SK-N-SH (cell line): ENCODE measurements around the gene GSTM1. TPM values are rescaled to one million over a fixed set of nuclear protein-coding genes. Genes with fewer than 3 reads are reported as not detected.

ENCODE experiments used
- CTCF ChIA-PET: fragments of 300-600, 350-600 bp; formaldehyde crosslinking; extraction: SDS; loops from one replicate; lab custom pipeline; 2021; lab: Yijun Ruan, JAX
- POLR2A ChIA-PET: fragments of 350-600 bp; sonication (Branson Sonifier 250); formaldehyde crosslinking; extraction: SDS; loops from one replicate; lab custom pipeline; 2020; ENCODE audit warnings: antibody characterized with exemption, inconsistent platforms; lab: Yijun Ruan, JAX
- DNase-seq: peaks from one replicate; pipeline ENCODE4 v3.0.0; 2012
- H2AFZ ChIP-seq: fragments of 200-600 bp; sonication (generic); 2 replicates; pipeline ENCODE4 v1.8.1; 2016; ENCODE audit warnings: antibody characterized with exemption, mild to moderate bottlenecking, low read depth
- H3F3A ChIP-seq: fragments of 200-600 bp; sonication (generic); replicated peaks from 2 replicates; pipeline ENCODE3; 2016; ENCODE audit warnings: antibody characterized with exemption, mild to moderate bottlenecking; ENCODE audit not compliant: insufficient read depth
- H3K27ac ChIP-seq, 2 experiments: fragments of 200-500 bp in 1 of 2; fragments of 200-600 bp in 1 of 2; sonication (Bioruptor generic) in 1 of 2; sonication (generic), shearing (Covaris generic) in 1 of 2; 2 replicates each; pipeline versions ENCODE4 v1.5.1 to v1.6.1; 2014 to 2016; ENCODE audit warnings: low read depth in 2 of 2, inconsistent platforms in 1 of 2, low read length in 1 of 2, mild to moderate bottlenecking in 1 of 2, mixed read lengths in 1 of 2
- H3K27me3 ChIP-seq: fragments of 200-600 bp; sonication (generic), shearing (Covaris generic); 2 replicates; pipeline ENCODE4 v1.6.1; 2016; ENCODE audit warnings: mixed run types; ENCODE audit not compliant: insufficient read depth
- H3K36me3 ChIP-seq, 2 experiments: fragments of 200-500 bp in 1 of 2; fragments of 200-600 bp in 1 of 2; sonication (Bioruptor generic) in 1 of 2; sonication (generic) in 1 of 2; replicated peaks in 1 of 2; 2 replicates each; pipeline versions ENCODE3 to v1.5.1; 2014 to 2016; ENCODE audit warnings: low read length in 1 of 2, mild to moderate bottlenecking in 1 of 2; ENCODE audit not compliant: insufficient read depth in 2 of 2, control insufficient read depth in 1 of 2
- H3K4me1 ChIP-seq, 2 experiments: fragments of 200-500 bp in 1 of 2; fragments of 200-600 bp in 1 of 2; sonication (Bioruptor generic) in 1 of 2; sonication (generic), shearing (Covaris generic) in 1 of 2; 2 replicates each; pipeline versions ENCODE4 v1.5.1 to v1.6.1; 2014 to 2016; ENCODE audit warnings: low read depth in 1 of 2, low read length in 1 of 2, mixed run types in 1 of 2; ENCODE audit not compliant: insufficient read depth in 2 of 2, control insufficient read depth in 1 of 2
- H3K4me2 ChIP-seq: fragments of 200-600 bp; sonication (generic), shearing (Covaris generic); 2 replicates; pipeline ENCODE4 v1.6.1; 2017; ENCODE audit warnings: mixed run types
- H3K4me3 ChIP-seq, 2 experiments: fragments of 200-500 bp in 1 of 2; fragments of 200-600 bp in 1 of 2; sonication (Bioruptor generic) in 1 of 2; sonication (generic), shearing (Covaris generic) in 1 of 2; 2 replicates each; pipeline versions ENCODE4 v1.5.1 to v1.8.1; 2014 to 2016; ENCODE audit warnings: low read depth in 2 of 2, inconsistent platforms in 1 of 2, low read length in 1 of 2, mild to moderate bottlenecking in 1 of 2, mixed read lengths in 1 of 2, moderate library complexity in 1 of 2
- H3K79me2 ChIP-seq: fragments of 200-600 bp; sonication (generic); 2 replicates; pipeline ENCODE4 v1.8.1; 2017; ENCODE audit warnings: mild to moderate bottlenecking; ENCODE audit not compliant: insufficient read depth
- H3K9ac ChIP-seq: fragments of 200-600 bp; sonication (generic); 2 replicates; pipeline ENCODE4 v1.6.1; 2017; ENCODE audit warnings: mixed run types
- H3K9me2 ChIP-seq: fragments of 200-600 bp; sonication (generic); 2 replicates; pipeline ENCODE4 v1.6.1; 2017; ENCODE audit warnings: mixed run types
- H3K9me3 ChIP-seq: fragments of 200-600 bp; sonication (generic); 2 replicates; pipeline ENCODE4 v1.6.1; 2017; ENCODE audit warnings: mixed run types, mild to moderate bottlenecking, moderate library complexity
- H4K20me1 ChIP-seq: fragments of 200-600 bp; sonication (generic); 2 replicates; pipeline ENCODE4 v1.6.1; 2017; ENCODE audit warnings: mild to moderate bottlenecking, mixed run types; ENCODE audit not compliant: insufficient read depth
- EP300 ChIP-seq, 2 experiments: IDR thresholded peaks; 2 replicates each; pipeline versions ENCODE4 v1.4.0 to v1.6.1; 2012; ENCODE audit warnings: borderline replicate concordance in 1 of 2, low read depth in 1 of 2, low read length in 1 of 2
- FOSL2 ChIP-seq: IDR thresholded peaks from 2 replicates; pipeline ENCODE4 v1.4.0; 2012; ENCODE audit warnings: low read depth, mild to moderate bottlenecking, moderate library complexity, borderline replicate concordance
- GATA2 ChIP-seq: sonication (generic); formaldehyde crosslinking; IDR thresholded peaks from 2 replicates; pipeline ENCODE4 v1.5.0; 2020; ENCODE audit warnings: mild to moderate bottlenecking, missing genetic modification reagents
- MAX ChIP-seq: IDR thresholded peaks from 2 replicates; pipeline ENCODE4 v1.4.0; 2012; ENCODE audit warnings: low read depth
- NFIC ChIP-seq: IDR thresholded peaks from 2 replicates; pipeline ENCODE4 v1.4.0; 2012; ENCODE audit warnings: borderline replicate concordance
- SIN3A ChIP-seq: IDR thresholded peaks from 2 replicates; pipeline ENCODE4 v1.6.1; 2012; ENCODE audit warnings: low read depth, mild to moderate bottlenecking, low read length, moderate library complexity, borderline replicate concordance
- TCF12 ChIP-seq: IDR thresholded peaks from 2 replicates; pipeline ENCODE4 v1.4.0; 2012
- TEAD4 ChIP-seq: IDR thresholded peaks from 2 replicates; pipeline ENCODE4 v1.4.0; 2012; ENCODE audit warnings: mild to moderate bottlenecking, borderline replicate concordance; ENCODE audit not compliant: insufficient read depth
- USF2 ChIP-seq: fragments of 150-350 bp; IDR thresholded peaks from 2 replicates; pipeline ENCODE4 v1.6.1; 2017; ENCODE audit warnings: antibody characterized with exemption, low read length, low read depth, borderline replicate concordance
- WGBS: methylation state at CpG from one replicate; pipeline ENCODE4 v1.1.6; 2017; ENCODE audit warnings: low lambda C conversion rate; 5-methylcytosine and 5-hydroxymethylcytosine counted together
- polyA plus RNA-seq, 3 experiments: library from polyadenylated mRNA; depleted of rRNA; stranded (reverse); fragments of >200 nt; gene quantifications; 2 replicates each; pipeline ENCODE4 v1.2.3, GENCODE V29; 2012
- TF ChIP-seq, protein P1 (sequence below): fragments of 200-600 bp; sonication (generic); IDR thresholded peaks from 2 replicates; pipeline ENCODE4 v1.6.1; 2017; ENCODE audit warnings: antibody characterized with exemption, mild to moderate bottlenecking, moderate library complexity
- TF ChIP-seq, protein P2 (sequence below): IDR thresholded peaks from 2 replicates; pipeline ENCODE4 v1.6.1; 2012; ENCODE audit warnings: mild to moderate bottlenecking, low read depth, low read length, moderate library complexity
- TF ChIP-seq, protein P3 (sequence below): IDR thresholded peaks from 2 replicates; pipeline ENCODE4; 2012

GSTM1 gene
- polyA plus RNA-seq, 1 of the 3 experiments (the other 2 are of a cell fraction): not detected

DNA sequence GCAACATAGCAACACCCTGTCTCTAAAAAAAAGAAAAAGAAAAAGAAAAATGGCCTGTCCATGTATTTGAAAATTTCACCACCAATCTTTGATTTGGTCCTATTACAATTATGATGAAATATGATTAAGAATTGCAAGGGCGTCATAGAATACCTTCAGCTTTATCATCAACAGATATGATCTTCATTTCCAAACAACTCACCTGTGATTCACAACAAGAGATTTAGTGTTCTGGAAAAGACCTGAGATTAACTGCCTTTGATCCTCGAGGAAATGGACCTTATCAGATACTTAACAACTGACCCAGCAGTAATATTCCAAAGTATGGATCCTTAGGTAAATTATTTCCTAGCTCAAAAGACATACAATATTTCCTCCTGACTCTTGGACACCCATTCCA lies 35.2 kb upstream of the GSTM1 start:
- DNase-seq: no peak
- Histone ChIP-seq H3K79me2 (no peaks in the 10 kb centered on the region), H3K4me2 (no peak overlapping the region), H3K27ac (no peak overlapping the region), H3F3A (no peaks in the 10 kb centered on the region), H3K9ac (no peak overlapping the region), H3K9me2 (no peaks in the 10 kb centered on the region), H3K4me3 (no peak overlapping the region), H3K4me1 (peaks cover 15 to 30% of the 10 kb centered on the region in 2 experiments), H3K27me3 (no peaks in the 10 kb centered on the region), H3K36me3 (no peaks in the 10 kb centered on the region), H4K20me1 (no peaks in the 10 kb centered on the region), H3K9me3 (no peaks in the 10 kb centered on the region), H2AFZ (no peak overlapping the region)
- WGBS: 74% methylated on average over 2 of the region's 2 CpGs
- ChIA-PET POLR2A (no interaction called here), CTCF (interaction anchor here (1.1 to 11.4 kb wide), 4 partner anchors 14 to 162 kb away, joined by 4 to 297 read pairs (median 130); partner anchors contain the start of gene GPR61)
- no peak for TF ChIP-seq SIN3A
- TF ChIP-seq, protein P1, sequence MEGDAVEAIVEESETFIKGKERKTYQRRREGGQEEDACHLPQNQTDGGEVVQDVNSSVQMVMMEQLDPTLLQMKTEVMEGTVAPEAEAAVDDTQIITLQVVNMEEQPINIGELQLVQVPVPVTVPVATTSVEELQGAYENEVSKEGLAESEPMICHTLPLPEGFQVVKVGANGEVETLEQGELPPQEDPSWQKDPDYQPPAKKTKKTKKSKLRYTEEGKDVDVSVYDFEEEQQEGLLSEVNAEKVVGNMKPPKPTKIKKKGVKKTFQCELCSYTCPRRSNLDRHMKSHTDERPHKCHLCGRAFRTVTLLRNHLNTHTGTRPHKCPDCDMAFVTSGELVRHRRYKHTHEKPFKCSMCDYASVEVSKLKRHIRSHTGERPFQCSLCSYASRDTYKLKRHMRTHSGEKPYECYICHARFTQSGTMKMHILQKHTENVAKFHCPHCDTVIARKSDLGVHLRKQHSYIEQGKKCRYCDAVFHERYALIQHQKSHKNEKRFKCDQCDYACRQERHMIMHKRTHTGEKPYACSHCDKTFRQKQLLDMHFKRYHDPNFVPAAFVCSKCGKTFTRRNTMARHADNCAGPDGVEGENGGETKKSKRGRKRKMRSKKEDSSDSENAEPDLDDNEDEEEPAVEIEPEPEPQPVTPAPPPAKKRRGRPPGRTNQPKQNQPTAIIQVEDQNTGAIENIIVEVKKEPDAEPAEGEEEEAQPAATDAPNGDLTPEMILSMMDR: no peak
- TF ChIP-seq GATA2 (CRISPR knock-in tag): no peak
- TF ChIP-seq TEAD4: no peak
- TF ChIP-seq, protein P2, sequence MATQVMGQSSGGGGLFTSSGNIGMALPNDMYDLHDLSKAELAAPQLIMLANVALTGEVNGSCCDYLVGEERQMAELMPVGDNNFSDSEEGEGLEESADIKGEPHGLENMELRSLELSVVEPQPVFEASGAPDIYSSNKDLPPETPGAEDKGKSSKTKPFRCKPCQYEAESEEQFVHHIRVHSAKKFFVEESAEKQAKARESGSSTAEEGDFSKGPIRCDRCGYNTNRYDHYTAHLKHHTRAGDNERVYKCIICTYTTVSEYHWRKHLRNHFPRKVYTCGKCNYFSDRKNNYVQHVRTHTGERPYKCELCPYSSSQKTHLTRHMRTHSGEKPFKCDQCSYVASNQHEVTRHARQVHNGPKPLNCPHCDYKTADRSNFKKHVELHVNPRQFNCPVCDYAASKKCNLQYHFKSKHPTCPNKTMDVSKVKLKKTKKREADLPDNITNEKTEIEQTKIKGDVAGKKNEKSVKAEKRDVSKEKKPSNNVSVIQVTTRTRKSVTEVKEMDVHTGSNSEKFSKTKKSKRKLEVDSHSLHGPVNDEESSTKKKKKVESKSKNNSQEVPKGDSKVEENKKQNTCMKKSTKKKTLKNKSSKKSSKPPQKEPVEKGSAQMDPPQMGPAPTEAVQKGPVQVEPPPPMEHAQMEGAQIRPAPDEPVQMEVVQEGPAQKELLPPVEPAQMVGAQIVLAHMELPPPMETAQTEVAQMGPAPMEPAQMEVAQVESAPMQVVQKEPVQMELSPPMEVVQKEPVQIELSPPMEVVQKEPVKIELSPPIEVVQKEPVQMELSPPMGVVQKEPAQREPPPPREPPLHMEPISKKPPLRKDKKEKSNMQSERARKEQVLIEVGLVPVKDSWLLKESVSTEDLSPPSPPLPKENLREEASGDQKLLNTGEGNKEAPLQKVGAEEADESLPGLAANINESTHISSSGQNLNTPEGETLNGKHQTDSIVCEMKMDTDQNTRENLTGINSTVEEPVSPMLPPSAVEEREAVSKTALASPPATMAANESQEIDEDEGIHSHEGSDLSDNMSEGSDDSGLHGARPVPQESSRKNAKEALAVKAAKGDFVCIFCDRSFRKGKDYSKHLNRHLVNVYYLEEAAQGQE: no peak
- no peak for TF ChIP-seq EP300 (IDR thresholded peaks at IDR 0.05; ENCODE audit: borderline replicate concordance in 1 of 2, low read depth in 1 of 2, low read length in 1 of 2)
- no peak for TF ChIP-seq MAX

DNA sequence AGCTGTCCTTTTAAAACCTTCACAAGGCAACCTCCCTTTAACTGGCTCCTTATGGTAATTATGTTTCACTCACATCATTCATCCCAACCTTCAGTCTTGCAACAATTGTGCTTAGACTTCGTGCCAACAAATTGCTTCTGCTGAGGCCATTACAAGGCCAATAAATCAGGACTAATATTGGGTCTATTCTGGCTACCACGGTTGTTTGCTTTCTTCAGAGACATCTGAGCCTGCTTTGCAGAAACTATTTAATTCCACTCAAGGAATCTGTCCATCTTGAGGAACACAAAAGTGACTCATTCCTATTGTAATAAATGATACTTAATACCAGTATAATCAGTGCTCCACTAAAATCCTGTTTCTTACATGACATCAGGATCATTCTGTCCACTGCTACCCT lies 34.3 kb upstream of the GSTM1 start:
- Histone ChIP-seq H3K9ac (no peak overlapping the region), H3K9me2 (no peaks in the 10 kb centered on the region), H2AFZ (no peak overlapping the region), H3K27ac (no peak overlapping the region), H3K36me3 (no peaks in the 10 kb centered on the region), H3K4me1 (peaks cover 15 to 30% of the 10 kb centered on the region in 2 experiments), H3K4me3 (no peak overlapping the region), H3F3A (no peaks in the 10 kb centered on the region), H3K27me3 (no peaks in the 10 kb centered on the region), H4K20me1 (no peaks in the 10 kb centered on the region)
- CTCF ChIA-PET: interaction anchor here (1.1 to 11.4 kb wide), 4 partner anchors 15 to 163 kb away, joined by 4 to 297 read pairs (median 130); partner anchors contain the start of gene GPR61
- DNase-seq: no peak
- WGBS: 23% methylated on average over 2 of the region's 2 CpGs
- TF ChIP-seq FOSL2: peak; percentile 10; the same call in 1 of the 2 replicates
- no peak for TF ChIP-seq USF2
- TF ChIP-seq, protein P3, sequence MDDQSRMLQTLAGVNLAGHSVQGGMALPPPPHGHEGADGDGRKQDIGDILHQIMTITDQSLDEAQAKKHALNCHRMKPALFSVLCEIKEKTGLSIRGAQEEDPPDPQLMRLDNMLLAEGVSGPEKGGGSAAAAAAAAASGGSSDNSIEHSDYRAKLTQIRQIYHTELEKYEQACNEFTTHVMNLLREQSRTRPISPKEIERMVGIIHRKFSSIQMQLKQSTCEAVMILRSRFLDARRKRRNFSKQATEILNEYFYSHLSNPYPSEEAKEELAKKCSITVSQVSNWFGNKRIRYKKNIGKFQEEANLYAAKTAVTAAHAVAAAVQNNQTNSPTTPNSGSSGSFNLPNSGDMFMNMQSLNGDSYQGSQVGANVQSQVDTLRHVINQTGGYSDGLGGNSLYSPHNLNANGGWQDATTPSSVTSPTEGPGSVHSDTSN: peak; percentile 39; the same call in 1 of the 2 replicates
- peak; percentile 37; the same call in 1 of the 2 replicates for TF ChIP-seq NFIC
- peak; percentile 25; the same call in 1 of the 2 replicates for TF ChIP-seq TCF12
- TF ChIP-seq, all 33 proteins: peak for 4
- H3K4me2 ChIP-seq: peak overlapping the region; percentile 1; the same call in 1 of the 2 replicates
- no peaks in the 10 kb centered on the region for H3K79me2 ChIP-seq
- POLR2A ChIA-PET: no interaction called here
- H3K9me3 ChIP-seq: no peaks in the 10 kb centered on the region
